Keratinocyte (primary cell): ENCODE data around the gene CPNE7.

ENCODE experiments used
- CTCF ChIP-seq, 3 experiments: IDR thresholded peaks in 1 of 3; conservative IDR thresholded peaks in 1 of 3; optimal IDR thresholded peaks in 1 of 3; 2 replicates in 2 of 3; 3 replicates in 1 of 3; pipeline versions ENCODE3 to v1.5.1; 2011; ENCODE audit warnings: low read length in 3 of 3, mild to moderate bottlenecking in 3 of 3, moderate library complexity in 2 of 3, control low read depth in 1 of 3, inconsistent platforms in 1 of 3; ENCODE audit not compliant: insufficient read depth in 2 of 3; ENCODE audit errors: extremely low read depth in 1 of 3
- EZH2 ChIP-seq: IDR thresholded peaks from one replicate; pipeline ENCODE4 v1.6.1; 2012; ENCODE audit warnings: inconsistent platforms, mild to moderate bottlenecking, low read length, moderate library complexity

- TF ChIP-seq CTCF (optimal IDR thresholded peaks at IDR 0.05 in 1 of 3, IDR thresholded peaks at IDR 0.05 in 1 of 3, conservative IDR thresholded peaks at IDR 0.05 in 1 of 3; ENCODE audit: extremely low read depth in 1 of 3, insufficient read depth in 2 of 3, low read length in 3 of 3) (no peak), EZH2 (no peak)
These were observed 61.8 kb downstream of the CPNE7 start for GRCh38 chr16:89637379-89637778.
